Bronchial epithelial cell (primary cell): ENCODE data around the gene LAMA4. TPM values are rescaled to one million over a fixed set of nuclear protein-coding genes. Genes with fewer than 3 reads are reported as not detected.

ENCODE experiments used
- DNase-seq: peaks from one replicate; pipeline ENCODE4 v3.0.0-alpha.2; 2010; ENCODE audit warnings: low read depth
- FAIRE-seq: peaks from 2 replicates; lab custom pipeline; 2011; peaks lifted over from hg19 to GRCh38; lab: Jason Lieb, UNC
- H3K27me3 ChIP-seq: 2 replicates; pipeline ENCODE4 v1.5.1; 2011; ENCODE audit warnings: low read length; ENCODE audit not compliant: control insufficient read depth, insufficient read depth
- H3K36me3 ChIP-seq: 2 replicates; pipeline ENCODE4 v1.5.1; 2011; ENCODE audit warnings: low read length; ENCODE audit not compliant: control insufficient read depth, insufficient read depth
- H3K4me3 ChIP-seq: 2 replicates; pipeline ENCODE4 v1.5.1; 2011; ENCODE audit warnings: mild to moderate bottlenecking, low read depth, low read length, control low read depth
- total RNA-seq: library from RNA; depleted of rRNA; stranded (reverse); fragments of >200 nt; gene quantifications from 2 replicates; pipeline ENCODE4 v1.2.1, GENCODE V29; 2014
- TF ChIP-seq, protein P1 (sequence below): IDR thresholded peaks from 2 replicates; pipeline ENCODE4 v1.5.1; 2011; ENCODE audit warnings: mild to moderate bottlenecking, moderate library complexity, low read length, control low read depth, inconsistent platforms; ENCODE audit not compliant: insufficient read depth, severe bottlenecking

LAMA4 gene
- total RNA-seq, 1 donor from 2014 or later, result 5.5 TPM

DNA sequence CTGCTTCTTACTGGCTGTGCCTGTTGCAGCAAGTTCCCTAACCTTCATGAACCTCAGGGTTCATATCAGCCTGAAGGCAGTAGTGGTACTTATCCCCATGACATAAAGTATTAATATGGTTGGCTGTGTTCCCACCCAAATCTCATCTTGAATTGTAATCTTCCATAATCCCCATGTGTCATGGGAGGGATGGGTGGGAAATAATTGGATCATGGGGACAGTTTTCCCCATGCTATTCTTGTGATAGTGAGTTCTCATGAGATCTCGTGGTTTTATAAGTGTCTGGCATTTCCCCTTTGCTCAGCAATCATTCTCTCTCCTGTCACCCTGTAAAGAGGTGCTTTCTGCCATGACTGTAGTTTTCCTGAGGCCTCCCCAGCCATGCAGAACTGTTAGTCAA is 105.1 kb downstream of the LAMA4 start:
- DNase-seq, result no peak
- TF ChIP-seq, protein P1, sequence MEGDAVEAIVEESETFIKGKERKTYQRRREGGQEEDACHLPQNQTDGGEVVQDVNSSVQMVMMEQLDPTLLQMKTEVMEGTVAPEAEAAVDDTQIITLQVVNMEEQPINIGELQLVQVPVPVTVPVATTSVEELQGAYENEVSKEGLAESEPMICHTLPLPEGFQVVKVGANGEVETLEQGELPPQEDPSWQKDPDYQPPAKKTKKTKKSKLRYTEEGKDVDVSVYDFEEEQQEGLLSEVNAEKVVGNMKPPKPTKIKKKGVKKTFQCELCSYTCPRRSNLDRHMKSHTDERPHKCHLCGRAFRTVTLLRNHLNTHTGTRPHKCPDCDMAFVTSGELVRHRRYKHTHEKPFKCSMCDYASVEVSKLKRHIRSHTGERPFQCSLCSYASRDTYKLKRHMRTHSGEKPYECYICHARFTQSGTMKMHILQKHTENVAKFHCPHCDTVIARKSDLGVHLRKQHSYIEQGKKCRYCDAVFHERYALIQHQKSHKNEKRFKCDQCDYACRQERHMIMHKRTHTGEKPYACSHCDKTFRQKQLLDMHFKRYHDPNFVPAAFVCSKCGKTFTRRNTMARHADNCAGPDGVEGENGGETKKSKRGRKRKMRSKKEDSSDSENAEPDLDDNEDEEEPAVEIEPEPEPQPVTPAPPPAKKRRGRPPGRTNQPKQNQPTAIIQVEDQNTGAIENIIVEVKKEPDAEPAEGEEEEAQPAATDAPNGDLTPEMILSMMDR, result no peak
- no peak overlapping the region for H3K4me3 ChIP-seq
- H3K36me3 ChIP-seq, result no peaks in the 10 kb centered on the region
- peaks cover 1% of the 10 kb centered on the region for H3K27me3 ChIP-seq
- FAIRE-seq, result no peak

- TF ChIP-seq, protein P1, result no peak
- no peak for FAIRE-seq
- DNase-seq, result no peak
- no peaks in the 10 kb centered on the region for H3K36me3 ChIP-seq
- peaks cover 1% of the 10 kb centered on the region for H3K27me3 ChIP-seq
- no peak overlapping the region for H3K4me3 ChIP-seq
Measured at GRCh38 chr6:112148103-112148502, 106.3 kb downstream of the LAMA4 start.

DNA sequence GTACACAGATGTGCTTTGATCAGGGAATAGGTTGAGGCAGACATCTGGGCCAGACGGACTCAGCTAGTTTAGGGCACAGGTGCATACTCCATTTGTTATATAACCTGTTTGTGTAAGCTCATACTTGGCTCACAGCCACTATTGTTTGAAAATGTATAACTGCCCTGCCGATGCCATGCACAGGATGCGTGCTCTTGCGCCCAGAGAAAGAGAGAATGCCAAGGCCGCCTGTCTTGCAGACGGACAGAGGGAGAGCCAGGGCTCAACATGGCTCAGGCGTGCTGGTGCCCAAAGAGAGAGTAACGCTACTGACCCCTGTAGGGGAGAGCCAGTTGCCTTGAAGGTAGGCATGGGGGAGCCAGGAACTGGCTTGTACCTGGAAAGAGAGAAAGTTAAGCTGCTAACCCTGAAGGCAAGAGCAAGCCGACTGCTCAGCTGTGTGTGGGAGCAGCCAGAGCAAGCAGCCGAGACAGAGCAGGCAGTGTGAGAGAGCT is 109.2 kb downstream of the LAMA4 start:
- Histone ChIP-seq H3K4me3 (no peak overlapping the region), H3K36me3 (no peaks in the 10 kb centered on the region), H3K27me3 (peaks cover 1% of the 10 kb centered on the region)
- FAIRE-seq (no peak), DNase-seq (no peak)
- TF ChIP-seq, protein P1, result no peak

DNA sequence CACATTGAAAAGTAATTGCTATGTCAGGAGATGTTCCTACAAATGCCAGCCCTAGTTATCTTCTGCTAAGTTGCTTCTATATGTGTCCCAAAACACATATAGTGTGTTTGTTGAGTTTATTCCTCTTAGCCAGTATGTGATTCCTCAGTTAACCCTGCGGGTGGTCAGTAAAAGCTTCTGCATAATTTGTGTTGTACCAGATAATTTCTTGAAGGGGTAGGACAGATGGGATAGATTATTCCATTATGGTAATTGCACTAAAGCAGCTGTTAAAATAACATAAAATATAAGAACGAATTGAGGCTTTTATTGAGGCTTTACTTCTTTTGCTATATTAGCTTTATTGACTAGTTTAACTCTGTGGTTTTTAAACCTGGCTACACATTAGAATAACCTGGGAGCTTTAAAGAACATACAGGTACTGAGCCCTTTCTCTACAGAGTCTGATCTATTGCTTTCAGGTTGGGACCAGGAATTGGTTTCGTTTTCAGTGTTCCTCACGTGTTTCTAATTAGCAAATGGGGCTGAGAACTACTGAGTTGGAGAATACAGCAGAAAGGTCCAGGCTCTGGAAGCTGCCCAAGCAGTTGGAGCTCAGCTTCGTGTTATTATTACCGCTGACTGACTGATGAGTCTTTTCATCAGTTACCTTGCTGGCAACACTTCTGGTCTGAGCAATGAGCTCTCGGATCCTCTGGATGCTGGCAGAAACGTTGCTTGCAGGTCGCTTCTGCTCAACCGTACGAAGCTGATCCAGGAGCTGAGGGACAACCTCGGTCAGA is 110.0 kb downstream of the LAMA4 start:
- peaks cover 1% of the 10 kb centered on the region for H3K27me3 ChIP-seq
- no peak for FAIRE-seq
- no peak overlapping the region for H3K4me3 ChIP-seq
- TF ChIP-seq, protein P1, result no peak
- H3K36me3 ChIP-seq, result no peaks in the 10 kb centered on the region
- DNase-seq, result no peak

- Histone ChIP-seq H3K27me3 (peaks cover 1% of the 10 kb centered on the region), H3K4me3 (no peak overlapping the region), H3K36me3 (no peaks in the 10 kb centered on the region)
- FAIRE-seq (no peak), DNase-seq (no peak)
- TF ChIP-seq, protein P1, result no peak
Measured at GRCh38 chr6:112141707-112142106, 112.7 kb downstream of the LAMA4 start.
